CD4-positive, alpha-beta T cell treated with Interleukin-4 for 1 hour (primary cell): Measurements from ENCODE around the gene TREH.

Source experiments
- DNase-seq, 2 donors: peaks; one replicate each; pipeline ENCODE4 v3.0.0-alpha.2; 2020 to 2022

TREH gene

GRCh38 chr11:118609380-118610224 is 69.8 kb downstream of the TREH start:
- peak; percentile 30 to 38 for DNase-seq

DNA sequence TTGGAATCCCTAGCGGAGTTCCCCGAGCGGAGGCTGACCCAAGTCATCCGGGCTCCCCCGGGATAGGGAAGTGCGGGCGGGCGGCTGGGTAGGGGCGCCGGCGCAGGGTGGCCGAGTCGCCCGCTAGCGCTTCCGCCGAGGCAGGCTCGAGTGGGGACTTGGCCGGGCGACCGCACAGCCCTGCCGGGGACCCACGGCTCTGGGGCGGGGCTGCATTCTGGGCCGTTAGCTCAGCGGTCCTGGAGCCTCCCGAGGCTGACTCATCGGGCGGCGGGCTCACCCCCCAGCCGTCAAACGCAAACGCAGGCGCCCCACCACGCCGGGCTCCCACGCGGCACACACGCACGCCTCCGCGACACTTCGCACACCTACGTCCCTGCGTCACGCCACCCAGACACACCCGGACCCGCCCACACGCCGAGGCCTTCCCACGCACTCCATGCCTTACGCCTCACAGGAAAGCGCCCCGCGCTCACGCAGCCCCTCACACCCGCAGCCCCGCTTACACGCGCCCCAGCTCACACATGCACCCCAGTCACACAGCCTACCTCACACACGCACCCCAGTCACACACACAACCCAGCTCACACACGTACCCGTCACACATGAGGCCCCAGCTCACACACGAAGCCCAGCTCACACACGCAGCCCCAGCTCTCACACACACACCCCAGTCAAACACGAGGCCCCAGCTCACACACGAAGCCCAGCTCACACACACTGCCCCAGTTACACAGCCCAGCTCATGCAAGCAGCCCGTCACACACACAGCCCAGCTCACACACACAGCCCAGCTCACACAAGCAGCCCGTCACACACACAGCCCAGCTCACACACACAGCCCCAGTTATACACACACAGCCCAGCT is 70.9 kb downstream of the TREH start:
- peak; percentile 86 to 90 for DNase-seq

GRCh38 chr11:118607401-118608359 is 71.8 kb downstream of the TREH start, which contains the start of gene PHLDB1:
Gene PHLDB1 (plus strand): TSS chr11:118607615. CDS start chr11:118613837, 6,222 bp downstream.
- peak; percentile 56 to 58 for DNase-seq
